Activated naive CD4-positive, alpha-beta T cell treated with anti-CD3 and anti-CD28 coated beads, Interleukin-2, amount 50 U/mL, for 24 hours (primary cell): Measurements from ENCODE around the gene FAM219A.
A peak's percentile ranks its signal among the peaks of the same experiment; 100 is the strongest.
"Not testable (repeated sequence)": the region's sequence is repeated elsewhere in the genome, so short reads cannot be mapped to it uniquely, and the experiment has no call there.

ENCODE experiments used
- H3K27ac Mint-ChIP-seq: one replicate; pipeline ENCODE4 v1.8.0; 2021; ENCODE audit warnings: mild to moderate bottlenecking, mixed read lengths
- H3K27me3 Mint-ChIP-seq: one replicate; pipeline ENCODE4 v1.8.0; 2021; ENCODE audit warnings: mixed read lengths
- H3K36me3 Mint-ChIP-seq: one replicate; pipeline ENCODE4 v1.8.0; 2021; ENCODE audit warnings: mixed read lengths
- H3K4me1 Mint-ChIP-seq: one replicate; pipeline ENCODE4 v1.8.0; 2021; ENCODE audit warnings: mixed read lengths
- H3K4me3 Mint-ChIP-seq: one replicate; pipeline ENCODE4 v1.8.0; 2021; ENCODE audit warnings: mild to moderate bottlenecking, mixed read lengths
- H3K9me3 Mint-ChIP-seq: one replicate; pipeline ENCODE4 v1.8.0; 2021; ENCODE audit warnings: mixed read lengths

The FAM219A gene

GRCh38 chr9:34370970-34371880 is 87.1 kb downstream of the FAM219A start:
- Mint-ChIP-seq H3K4me1 (peaks cover 11% of the 10 kb centered on the region), H3K36me3 (peaks cover 7% of the 10 kb centered on the region), H3K27me3 (no peaks in the 10 kb centered on the region), H3K9me3 (no peaks in the 10 kb centered on the region), H3K4me3 (peak overlapping the region; percentile 33), H3K27ac (no peak overlapping the region)

- H3K27ac Mint-ChIP-seq = no peak overlapping the region
- H3K36me3 Mint-ChIP-seq = peaks cover 7% of the 10 kb centered on the region
- no peaks in the 10 kb centered on the region for H3K9me3 Mint-ChIP-seq
- no peaks in the 10 kb centered on the region for H3K27me3 Mint-ChIP-seq
- H3K4me3 Mint-ChIP-seq = peak overlapping the region; percentile 33
- peaks cover 3% of the 10 kb centered on the region for H3K4me1 Mint-ChIP-seq
These were observed 87.9 kb downstream of the FAM219A start for GRCh38 chr9:34370335-34370969.

GRCh38 chr9:34369636-34370035 is 88.7 kb downstream of the FAM219A start:
- H3K4me3 Mint-ChIP-seq = no peak overlapping the region
- H3K27ac Mint-ChIP-seq = no peak overlapping the region
- no peaks in the 10 kb centered on the region for H3K27me3 Mint-ChIP-seq
- peaks cover 7% of the 10 kb centered on the region for H3K36me3 Mint-ChIP-seq
- peaks cover 1% of the 10 kb centered on the region for H3K4me1 Mint-ChIP-seq
- no peaks in the 10 kb centered on the region for H3K9me3 Mint-ChIP-seq

- not testable (repeated sequence) for H3K36me3 Mint-ChIP-seq, H3K27ac Mint-ChIP-seq, H3K27me3 Mint-ChIP-seq, H3K4me3 Mint-ChIP-seq, H3K9me3 Mint-ChIP-seq, H3K4me1 Mint-ChIP-seq
These were observed 89.6 kb downstream of the FAM219A start for GRCh38 chr9:34368796-34369195.

GRCh38 chr9:34367751-34368410 is 90.5 kb downstream of the FAM219A start:
- H3K27ac Mint-ChIP-seq, H3K27me3 Mint-ChIP-seq, H3K9me3 Mint-ChIP-seq, H3K36me3 Mint-ChIP-seq, H3K4me3 Mint-ChIP-seq: not testable (repeated sequence)
- peaks cover 19% of the 10 kb centered on the region for H3K4me1 Mint-ChIP-seq

- H3K9me3 Mint-ChIP-seq = no peaks in the 10 kb centered on the region
- H3K36me3 Mint-ChIP-seq = peaks cover 8% of the 10 kb centered on the region
- no peaks in the 10 kb centered on the region for H3K27me3 Mint-ChIP-seq
- no peak overlapping the region for H3K4me3 Mint-ChIP-seq
- H3K27ac Mint-ChIP-seq = no peak overlapping the region
- H3K4me1 Mint-ChIP-seq = peaks cover 22% of the 10 kb centered on the region
These were observed 92.0 kb downstream of the FAM219A start for GRCh38 chr9:34366365-34366764.

GRCh38 chr9:34365282-34365681 is 93.1 kb downstream of the FAM219A start:
- no peak overlapping the region for H3K4me3 Mint-ChIP-seq
- no peaks in the 10 kb centered on the region for H3K27me3 Mint-ChIP-seq
- peaks cover 22% of the 10 kb centered on the region for H3K4me1 Mint-ChIP-seq
- no peak overlapping the region for H3K27ac Mint-ChIP-seq
- H3K9me3 Mint-ChIP-seq = no peaks in the 10 kb centered on the region
- peaks cover 8% of the 10 kb centered on the region for H3K36me3 Mint-ChIP-seq

- H3K4me3 Mint-ChIP-seq = peak overlapping the region; percentile 54
- peaks cover 4% of the 10 kb centered on the region for H3K36me3 Mint-ChIP-seq
- no peaks in the 10 kb centered on the region for H3K27me3 Mint-ChIP-seq
- no peaks in the 10 kb centered on the region for H3K9me3 Mint-ChIP-seq
- H3K4me1 Mint-ChIP-seq = peaks cover 22% of the 10 kb centered on the region
- H3K27ac Mint-ChIP-seq = peak overlapping the region; percentile 41
These were observed 94.6 kb downstream of the FAM219A start for GRCh38 chr9:34363619-34364351.

- Mint-ChIP-seq H3K4me1 (peaks cover 22% of the 10 kb centered on the region), H3K9me3 (peaks cover 2% of the 10 kb centered on the region), H3K36me3 (peaks cover 8% of the 10 kb centered on the region), H3K27me3 (no peaks in the 10 kb centered on the region), H3K4me3 (no peak overlapping the region), H3K27ac (peak overlapping the region; percentile 42)
These were observed 95.7 kb downstream of the FAM219A start for GRCh38 chr9:34362614-34363214.

GRCh38 chr9:34352957-34353356 is 105.4 kb downstream of the FAM219A start:
- H3K9me3 Mint-ChIP-seq, H3K4me1 Mint-ChIP-seq, H3K27ac Mint-ChIP-seq, H3K27me3 Mint-ChIP-seq, H3K4me3 Mint-ChIP-seq: not testable (repeated sequence)
- H3K36me3 Mint-ChIP-seq = peaks cover 23% of the 10 kb centered on the region

- not testable (repeated sequence) for H3K9me3 Mint-ChIP-seq, H3K4me1 Mint-ChIP-seq, H3K27me3 Mint-ChIP-seq, H3K27ac Mint-ChIP-seq, H3K4me3 Mint-ChIP-seq
- peaks cover 19% of the 10 kb centered on the region for H3K36me3 Mint-ChIP-seq
These were observed 106.2 kb downstream of the FAM219A start for GRCh38 chr9:34352122-34352652.

- no peaks in the 10 kb centered on the region for H3K9me3 Mint-ChIP-seq
- peaks cover 6% of the 10 kb centered on the region for H3K36me3 Mint-ChIP-seq
- no peak overlapping the region for H3K27ac Mint-ChIP-seq
- no peaks in the 10 kb centered on the region for H3K27me3 Mint-ChIP-seq
- H3K4me3 Mint-ChIP-seq = no peak overlapping the region
- H3K4me1 Mint-ChIP-seq = no peaks in the 10 kb centered on the region
These were observed 109.0 kb downstream of the FAM219A start for GRCh38 chr9:34349324-34349723.
